Panc1 (cell line): ENCODE measurements around the gene MAS1L.

Experiments
- CTCF ChIP-seq: fragments of 450-650 bp; IDR thresholded peaks from 2 replicates; pipeline ENCODE4 v1.5.1; 2017; ENCODE audit warnings: mild to moderate bottlenecking
- POLR2AphosphoS5 ChIP-seq: IDR thresholded peaks from 2 replicates; pipeline ENCODE4 v1.6.1; 2012; ENCODE audit warnings: mild to moderate bottlenecking, low read depth, low read length, moderate library complexity

DNA sequence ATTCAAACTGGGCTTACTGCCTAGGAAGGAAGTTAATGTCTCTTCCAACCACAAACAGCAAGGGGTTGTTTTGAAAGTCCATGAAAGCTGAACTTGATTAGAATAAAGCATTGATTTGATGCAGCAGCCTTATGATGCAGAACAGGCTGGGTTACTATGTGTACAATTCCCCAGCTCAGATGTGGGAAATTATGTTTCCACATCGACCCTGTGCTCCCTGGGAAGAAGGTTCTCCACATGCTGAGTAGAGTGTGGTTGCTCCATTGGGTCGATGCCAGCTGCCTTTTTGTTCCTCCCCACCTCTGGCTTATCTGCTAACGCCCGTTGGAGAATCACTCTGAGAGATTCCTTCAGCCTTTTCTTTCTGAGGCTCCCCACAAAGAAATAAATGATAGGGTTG lies 1.2 kb downstream of the MAS1L start:
- no peak for TF ChIP-seq CTCF
- TF ChIP-seq POLR2AphosphoS5: no peak
